Measurements from ENCODE around the gene ST6GALNAC3. TPM values are rescaled to one million over a fixed set of nuclear protein-coding genes. Genes with fewer than 3 reads are reported as not detected.

Gene ST6GALNAC3
- polyA plus RNA-seq, 2 of the 4 experiments (the other 2 are of a cell fraction): 1.1 to 1.2 TPM

DNA sequence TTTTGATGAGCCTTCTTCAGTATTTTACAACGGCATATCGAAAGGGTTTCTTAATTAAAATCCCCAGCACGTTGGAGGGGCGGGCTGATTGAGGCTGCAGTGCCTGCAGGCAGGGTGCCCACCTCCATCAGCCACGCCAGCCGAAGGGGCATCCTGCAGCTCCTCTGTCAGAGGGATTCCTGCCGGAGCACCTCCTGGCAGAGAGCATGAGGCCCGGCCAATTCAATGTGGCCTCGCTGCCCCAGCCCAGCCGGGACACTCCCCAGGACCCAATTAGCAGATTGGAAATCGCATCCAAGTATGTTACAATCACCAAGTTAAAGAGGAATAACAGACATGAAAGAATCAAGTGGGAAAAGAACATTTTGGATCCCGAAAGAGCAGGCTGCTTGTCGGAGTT lies 216.6 kb downstream of the ST6GALNAC3 start:
- DNase-seq (ENCODE audit: low read depth in 1 of 2, low spot score in 1 of 2) (no peak), FAIRE-seq (no peak), ATAC-seq (no peak)
- WGBS (ENCODE audit: missing lambda C conversion rate): 45% methylated on average over 13 of the region's 13 CpGs
- Histone ChIP-seq H3K27ac (no peak overlapping the region), H3K4me3 (no peak overlapping the region), H3K4me1 (no peaks in the 10 kb centered on the region), H3K9me3 (no peaks in the 10 kb centered on the region), H3K4me2 (no peak overlapping the region)
- ChIA-PET CTCF (no interaction called here), POLR2A (no interaction called here)
- TF ChIP-seq ZFP36 (IDR thresholded peaks at IDR 0.05; ENCODE audit: borderline replicate concordance, partially characterized antibody): no peak
- TF ChIP-seq BHLHE40 (IDR thresholded peaks at IDR 0.05; ENCODE audit: low read depth, low read length): no peak
- TF ChIP-seq, protein P1, sequence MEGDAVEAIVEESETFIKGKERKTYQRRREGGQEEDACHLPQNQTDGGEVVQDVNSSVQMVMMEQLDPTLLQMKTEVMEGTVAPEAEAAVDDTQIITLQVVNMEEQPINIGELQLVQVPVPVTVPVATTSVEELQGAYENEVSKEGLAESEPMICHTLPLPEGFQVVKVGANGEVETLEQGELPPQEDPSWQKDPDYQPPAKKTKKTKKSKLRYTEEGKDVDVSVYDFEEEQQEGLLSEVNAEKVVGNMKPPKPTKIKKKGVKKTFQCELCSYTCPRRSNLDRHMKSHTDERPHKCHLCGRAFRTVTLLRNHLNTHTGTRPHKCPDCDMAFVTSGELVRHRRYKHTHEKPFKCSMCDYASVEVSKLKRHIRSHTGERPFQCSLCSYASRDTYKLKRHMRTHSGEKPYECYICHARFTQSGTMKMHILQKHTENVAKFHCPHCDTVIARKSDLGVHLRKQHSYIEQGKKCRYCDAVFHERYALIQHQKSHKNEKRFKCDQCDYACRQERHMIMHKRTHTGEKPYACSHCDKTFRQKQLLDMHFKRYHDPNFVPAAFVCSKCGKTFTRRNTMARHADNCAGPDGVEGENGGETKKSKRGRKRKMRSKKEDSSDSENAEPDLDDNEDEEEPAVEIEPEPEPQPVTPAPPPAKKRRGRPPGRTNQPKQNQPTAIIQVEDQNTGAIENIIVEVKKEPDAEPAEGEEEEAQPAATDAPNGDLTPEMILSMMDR (IDR thresholded peaks at IDR 0.05): no peak
- no peak for TF ChIP-seq POLR2A (IDR thresholded peaks at IDR 0.05; ENCODE audit: low read length)
- TF ChIP-seq RNF2 (IDR thresholded peaks at IDR 0.05; ENCODE audit: borderline replicate concordance, low read depth): no peak
- no peak for TF ChIP-seq CHD2 (IDR thresholded peaks at IDR 0.05; ENCODE audit: low read length, partially characterized antibody)
- no peak for TF ChIP-seq ZC3H11A (IDR thresholded peaks at IDR 0.05)
- TF ChIP-seq, protein P2, sequence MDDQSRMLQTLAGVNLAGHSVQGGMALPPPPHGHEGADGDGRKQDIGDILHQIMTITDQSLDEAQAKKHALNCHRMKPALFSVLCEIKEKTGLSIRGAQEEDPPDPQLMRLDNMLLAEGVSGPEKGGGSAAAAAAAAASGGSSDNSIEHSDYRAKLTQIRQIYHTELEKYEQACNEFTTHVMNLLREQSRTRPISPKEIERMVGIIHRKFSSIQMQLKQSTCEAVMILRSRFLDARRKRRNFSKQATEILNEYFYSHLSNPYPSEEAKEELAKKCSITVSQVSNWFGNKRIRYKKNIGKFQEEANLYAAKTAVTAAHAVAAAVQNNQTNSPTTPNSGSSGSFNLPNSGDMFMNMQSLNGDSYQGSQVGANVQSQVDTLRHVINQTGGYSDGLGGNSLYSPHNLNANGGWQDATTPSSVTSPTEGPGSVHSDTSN (IDR thresholded peaks at IDR 0.05): no peak
- TF ChIP-seq, protein P3, sequence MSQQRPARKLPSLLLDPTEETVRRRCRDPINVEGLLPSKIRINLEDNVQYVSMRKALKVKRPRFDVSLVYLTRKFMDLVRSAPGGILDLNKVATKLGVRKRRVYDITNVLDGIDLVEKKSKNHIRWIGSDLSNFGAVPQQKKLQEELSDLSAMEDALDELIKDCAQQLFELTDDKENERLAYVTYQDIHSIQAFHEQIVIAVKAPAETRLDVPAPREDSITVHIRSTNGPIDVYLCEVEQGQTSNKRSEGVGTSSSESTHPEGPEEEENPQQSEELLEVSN (IDR thresholded peaks at IDR 0.05; ENCODE audit: borderline replicate concordance, low read depth): no peak
- TF ChIP-seq RCOR1 (IDR thresholded peaks at IDR 0.05; ENCODE audit: low read depth, low read length): no peak
- no peak for TF ChIP-seq NR3C1 (IDR thresholded peaks at IDR 0.05)
- TF ChIP-seq HOXA7 (CRISPR knock-in tag; IDR thresholded peaks at IDR 0.05): no peak
- TF ChIP-seq TP53 (CRISPR knock-in tag; IDR thresholded peaks at IDR 0.05): no peak
- no peak for TF ChIP-seq HEYL (CRISPR knock-in tag; IDR thresholded peaks at IDR 0.05)
- TF ChIP-seq, protein P4, sequence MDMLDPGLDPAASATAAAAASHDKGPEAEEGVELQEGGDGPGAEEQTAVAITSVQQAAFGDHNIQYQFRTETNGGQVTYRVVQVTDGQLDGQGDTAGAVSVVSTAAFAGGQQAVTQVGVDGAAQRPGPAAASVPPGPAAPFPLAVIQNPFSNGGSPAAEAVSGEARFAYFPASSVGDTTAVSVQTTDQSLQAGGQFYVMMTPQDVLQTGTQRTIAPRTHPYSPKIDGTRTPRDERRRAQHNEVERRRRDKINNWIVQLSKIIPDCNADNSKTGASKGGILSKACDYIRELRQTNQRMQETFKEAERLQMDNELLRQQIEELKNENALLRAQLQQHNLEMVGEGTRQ (IDR thresholded peaks at IDR 0.05): no peak
- TF ChIP-seq ESRRA (IDR thresholded peaks at IDR 0.05; ENCODE audit: borderline replicate concordance, low read length): no peak

DNA sequence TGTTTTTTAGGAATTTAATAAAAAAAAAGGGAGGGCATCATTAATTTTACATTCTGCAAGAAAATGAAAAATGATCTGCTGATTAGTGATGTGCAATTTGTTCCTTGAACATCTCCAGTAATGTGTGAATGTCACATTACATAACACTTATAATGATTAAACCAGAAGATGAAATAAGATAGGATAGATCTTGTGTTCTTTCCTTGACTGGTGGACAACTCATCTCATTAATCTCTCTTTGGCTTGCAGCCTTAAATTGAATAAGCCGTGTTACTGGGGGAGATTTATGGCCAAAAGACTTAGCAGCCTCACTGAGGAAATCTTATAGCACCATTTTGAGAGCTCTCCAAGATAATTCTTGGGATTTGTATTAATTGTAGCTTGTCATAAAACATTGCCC lies 217.2 kb downstream of the ST6GALNAC3 start:
- Histone ChIP-seq H3K4me3 (no peak overlapping the region), H3K4me1 (no peaks in the 10 kb centered on the region), H3K27ac (no peak overlapping the region), H3K9me3 (no peaks in the 10 kb centered on the region), H3K4me2 (no peak overlapping the region)
- WGBS (ENCODE audit: missing lambda C conversion rate): 6% methylated on average over 1 of the region's 1 CpG
- no peak for ATAC-seq
- no peak for FAIRE-seq
- no peak for DNase-seq (ENCODE audit: low read depth in 1 of 2, low spot score in 1 of 2)
- ChIA-PET CTCF (no interaction called here), POLR2A (no interaction called here)
- TF ChIP-seq POLR2AphosphoS2 (conservative IDR thresholded peaks at IDR 0.05; ENCODE audit: low read length): no peak
- no peak for TF ChIP-seq EP300 (IDR thresholded peaks at IDR 0.05)
- TF ChIP-seq ZNF302 (CRISPR knock-in tag; IDR thresholded peaks at IDR 0.05): no peak
- TF ChIP-seq, protein P5, sequence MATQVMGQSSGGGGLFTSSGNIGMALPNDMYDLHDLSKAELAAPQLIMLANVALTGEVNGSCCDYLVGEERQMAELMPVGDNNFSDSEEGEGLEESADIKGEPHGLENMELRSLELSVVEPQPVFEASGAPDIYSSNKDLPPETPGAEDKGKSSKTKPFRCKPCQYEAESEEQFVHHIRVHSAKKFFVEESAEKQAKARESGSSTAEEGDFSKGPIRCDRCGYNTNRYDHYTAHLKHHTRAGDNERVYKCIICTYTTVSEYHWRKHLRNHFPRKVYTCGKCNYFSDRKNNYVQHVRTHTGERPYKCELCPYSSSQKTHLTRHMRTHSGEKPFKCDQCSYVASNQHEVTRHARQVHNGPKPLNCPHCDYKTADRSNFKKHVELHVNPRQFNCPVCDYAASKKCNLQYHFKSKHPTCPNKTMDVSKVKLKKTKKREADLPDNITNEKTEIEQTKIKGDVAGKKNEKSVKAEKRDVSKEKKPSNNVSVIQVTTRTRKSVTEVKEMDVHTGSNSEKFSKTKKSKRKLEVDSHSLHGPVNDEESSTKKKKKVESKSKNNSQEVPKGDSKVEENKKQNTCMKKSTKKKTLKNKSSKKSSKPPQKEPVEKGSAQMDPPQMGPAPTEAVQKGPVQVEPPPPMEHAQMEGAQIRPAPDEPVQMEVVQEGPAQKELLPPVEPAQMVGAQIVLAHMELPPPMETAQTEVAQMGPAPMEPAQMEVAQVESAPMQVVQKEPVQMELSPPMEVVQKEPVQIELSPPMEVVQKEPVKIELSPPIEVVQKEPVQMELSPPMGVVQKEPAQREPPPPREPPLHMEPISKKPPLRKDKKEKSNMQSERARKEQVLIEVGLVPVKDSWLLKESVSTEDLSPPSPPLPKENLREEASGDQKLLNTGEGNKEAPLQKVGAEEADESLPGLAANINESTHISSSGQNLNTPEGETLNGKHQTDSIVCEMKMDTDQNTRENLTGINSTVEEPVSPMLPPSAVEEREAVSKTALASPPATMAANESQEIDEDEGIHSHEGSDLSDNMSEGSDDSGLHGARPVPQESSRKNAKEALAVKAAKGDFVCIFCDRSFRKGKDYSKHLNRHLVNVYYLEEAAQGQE (IDR thresholded peaks at IDR 0.05): no peak
- no peak for TF ChIP-seq FOSB (CRISPR knock-in tag; IDR thresholded peaks at IDR 0.05)
- no peak for TF ChIP-seq MAZ (IDR thresholded peaks at IDR 0.05; ENCODE audit: borderline replicate concordance, low read depth, low read length)
- TF ChIP-seq BHLHE40 (IDR thresholded peaks at IDR 0.05; ENCODE audit: low read depth, low read length): no peak
- TF ChIP-seq MYC (IDR thresholded peaks at IDR 0.05; ENCODE audit: borderline replicate concordance, low read length): no peak
- no peak for TF ChIP-seq NPAS2 (CRISPR knock-in tag; IDR thresholded peaks at IDR 0.05; ENCODE audit: borderline replicate concordance)
- no peak for TF ChIP-seq NR3C1 (IDR thresholded peaks at IDR 0.05)
- no peak for TF ChIP-seq JUN (IDR thresholded peaks at IDR 0.05)
- TF ChIP-seq EHF (CRISPR knock-in tag; IDR thresholded peaks at IDR 0.05): no peak
- no peak for TF ChIP-seq RCOR1 (IDR thresholded peaks at IDR 0.05; ENCODE audit: low read depth, low read length)
- TF ChIP-seq, protein P1 (IDR thresholded peaks at IDR 0.05): no peak
- no peak for TF ChIP-seq CHD4 (IDR thresholded peaks at IDR 0.05; ENCODE audit: borderline replicate concordance)
- no peak for TF ChIP-seq ESRRA (IDR thresholded peaks at IDR 0.05; ENCODE audit: borderline replicate concordance, low read length)
- no peak for TF ChIP-seq RNF2 (IDR thresholded peaks at IDR 0.05; ENCODE audit: borderline replicate concordance, low read depth)
- no peak for TF ChIP-seq HOXB13 (CRISPR knock-in tag; IDR thresholded peaks at IDR 0.05; ENCODE audit: low read depth)

Data from A549 (cell line).